ENCODE measurements around the gene PIK3IP1. TPM values are rescaled to one million over a fixed set of nuclear protein-coding genes. Genes with fewer than 3 reads are reported as not detected.

Gene PIK3IP1
- total and polyA plus RNA-seq, 7 donors, result 2.0 to 11.6 (median 7.4) TPM

GRCh38 chr22:31300896-31301295 is 8.6 kb upstream of the PIK3IP1 start:
- 67 to 77% (median 70%) methylated on average over 3 of the region's 3 CpGs for WGBS, 3 donors
- no peaks in the 10 kb centered on the region for H3K9me3 ChIP-seq
- H3K27me3 ChIP-seq (ENCODE audit: insufficient read depth in 3 of 3, low read length in 2 of 3), result no peaks in the 10 kb centered on the region
- TF ChIP-seq CTCF (IDR thresholded peaks at IDR 0.05), result no peak
- H3K4me1 ChIP-seq, result peaks cover 15% of the 10 kb centered on the region
- DNase-seq (no peak), ATAC-seq (no peak)
- H3K4me3 ChIP-seq, result no peak overlapping the region
- intact Hi-C loops (cut with DNase I), result no loop called here
- H3K36me3 ChIP-seq (ENCODE audit: insufficient read depth in 1 of 2, low read depth in 1 of 2), result no peaks in the 10 kb centered on the region
- no peak overlapping the region for H3K27ac ChIP-seq

- intact Hi-C loops (cut with DNase I), result no loop called here
- ATAC-seq (peak in 1 of 4 donors; percentile 14), DNase-seq (no peak)
- 36 to 57% (median 43%) methylated on average over 5 of the region's 5 CpGs for WGBS, 3 donors
- TF ChIP-seq CTCF (IDR thresholded peaks at IDR 0.05), result no peak
- no peaks in the 10 kb centered on the region for H3K9me3 ChIP-seq
- H3K27me3 ChIP-seq (ENCODE audit: insufficient read depth in 3 of 3, low read length in 2 of 3), result no peaks in the 10 kb centered on the region
- peak overlapping the region; percentile 62 for H3K27ac ChIP-seq
- no peaks in the 10 kb centered on the region for H3K36me3 ChIP-seq (ENCODE audit: insufficient read depth in 1 of 2, low read depth in 1 of 2)
- peak overlapping the region; percentile 29 for H3K4me3 ChIP-seq
- peaks cover 38% of the 10 kb centered on the region for H3K4me1 ChIP-seq
Measured at GRCh38 chr22:31295831-31296657, 3.8 kb upstream of the PIK3IP1 start.

GRCh38 chr22:31295360-31295759 is 3.1 kb upstream of the PIK3IP1 start:
- no peaks in the 10 kb centered on the region for H3K9me3 ChIP-seq
- H3K27ac ChIP-seq, result peak overlapping the region; percentile 62
- WGBS, 3 donors, result 87 to 97% (median 88%) methylated on average over 3 of the region's 3 CpGs
- peak overlapping the region; percentile 29 for H3K4me3 ChIP-seq
- DNase-seq, result no peak
- intact Hi-C loops (cut with DNase I), result no loop called here
- H3K27me3 ChIP-seq (ENCODE audit: insufficient read depth in 3 of 3, low read length in 2 of 3), result no peaks in the 10 kb centered on the region
- ATAC-seq, result no peak
- peaks cover 38% of the 10 kb centered on the region for H3K4me1 ChIP-seq
- TF ChIP-seq CTCF (IDR thresholded peaks at IDR 0.05), result no peak
- H3K36me3 ChIP-seq (ENCODE audit: insufficient read depth in 1 of 2, low read depth in 1 of 2), result no peaks in the 10 kb centered on the region

GRCh38 chr22:31291481-31292235 is 630 bp downstream of the PIK3IP1 start:
- Histone ChIP-seq H3K27ac (peak overlapping the region; percentile 98), H3K27me3 (ENCODE audit: insufficient read depth in 3 of 3, low read length in 2 of 3) (no peaks in the 10 kb centered on the region), H3K36me3 (ENCODE audit: insufficient read depth in 1 of 2, low read depth in 1 of 2) (peaks cover 0 to 31% of the 10 kb centered on the region in 2 donors), H3K9me3 (no peaks in the 10 kb centered on the region), H3K4me1 (peaks cover 49% of the 10 kb centered on the region), H3K4me3 (peak overlapping the region; percentile 87)
- ATAC-seq (peak in 2 of 4 donors; percentile 7 to 14), DNase-seq (no peak)
- intact Hi-C loops (cut with DNase I), result loop anchor here in 1 of 2 donors (5.0 kb wide), 1 partner anchor 51 kb away; no protein-coding TSS in a partner anchor
- no peak for TF ChIP-seq CTCF (IDR thresholded peaks at IDR 0.05)
- 2 to 5% (median 2%) methylated on average over 20 of the region's 20 CpGs for WGBS, 3 donors

All from psoas muscle (tissue), 8 donors.